WERI-Rb-1 (cell line): ENCODE results near the gene PLPPR1.

Experiments
- DNase-seq: peaks from one replicate; pipeline ENCODE4 v3.0.0-alpha.2; 2020
- H3K27ac ChIP-seq: fragments of 250-450 bp; sonication (Bioruptor Pico); 2 replicates; pipeline ENCODE4 v1.5.1; 2020; ENCODE audit warnings: mild to moderate bottlenecking, moderate library complexity
- H3K27me3 ChIP-seq: fragments of 250-450 bp; sonication (Bioruptor Pico); 2 replicates; pipeline ENCODE4 v1.5.1; 2021; ENCODE audit warnings: mild to moderate bottlenecking, low read depth, moderate library complexity; ENCODE audit not compliant: insufficient read depth, severe bottlenecking
- H3K36me3 ChIP-seq: fragments of 250-450 bp; sonication (Bioruptor Pico); 2 replicates; pipeline ENCODE4 v1.5.1; 2020; ENCODE audit warnings: mild to moderate bottlenecking, moderate library complexity
- H3K4me3 ChIP-seq: 2 replicates; pipeline ENCODE4 v1.5.1; 2011; ENCODE audit warnings: low read depth, mild to moderate bottlenecking, control low read depth, low read length
- H3K9me3 ChIP-seq: fragments of 250-450 bp; sonication (Bioruptor Pico); 2 replicates; pipeline ENCODE4 v1.5.1; 2021; ENCODE audit warnings: mild to moderate bottlenecking, moderate library complexity; ENCODE audit not compliant: severe bottlenecking
- TF ChIP-seq, protein P1 (sequence below): IDR thresholded peaks from 2 replicates; pipeline ENCODE4 v1.5.1; 2011; ENCODE audit warnings: low read depth, mild to moderate bottlenecking, control low read depth, inconsistent platforms, low read length

The PLPPR1 gene

DNA sequence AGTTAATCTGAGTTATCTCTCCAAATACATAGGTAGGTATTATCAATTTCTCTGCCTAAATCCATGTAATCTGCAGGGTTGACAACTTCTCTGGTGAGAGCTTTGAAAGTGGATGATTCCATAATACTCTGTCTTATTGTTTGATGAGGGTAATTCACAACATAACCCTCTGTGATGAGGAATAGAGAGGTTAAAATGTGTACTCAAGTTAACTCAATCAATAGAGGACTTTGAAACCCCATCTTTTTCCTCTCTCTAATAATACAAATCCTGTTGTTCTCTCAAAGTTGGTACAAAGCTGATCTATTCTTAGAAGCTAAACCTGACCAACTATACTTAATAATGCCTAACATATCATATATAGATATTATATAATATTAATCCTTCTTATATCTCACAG, 100.1 kb downstream of the PLPPR1 start:
- no peak overlapping the region for H3K4me3 ChIP-seq
- H3K27me3 ChIP-seq: no peaks in the 10 kb centered on the region
- TF ChIP-seq, protein P1, sequence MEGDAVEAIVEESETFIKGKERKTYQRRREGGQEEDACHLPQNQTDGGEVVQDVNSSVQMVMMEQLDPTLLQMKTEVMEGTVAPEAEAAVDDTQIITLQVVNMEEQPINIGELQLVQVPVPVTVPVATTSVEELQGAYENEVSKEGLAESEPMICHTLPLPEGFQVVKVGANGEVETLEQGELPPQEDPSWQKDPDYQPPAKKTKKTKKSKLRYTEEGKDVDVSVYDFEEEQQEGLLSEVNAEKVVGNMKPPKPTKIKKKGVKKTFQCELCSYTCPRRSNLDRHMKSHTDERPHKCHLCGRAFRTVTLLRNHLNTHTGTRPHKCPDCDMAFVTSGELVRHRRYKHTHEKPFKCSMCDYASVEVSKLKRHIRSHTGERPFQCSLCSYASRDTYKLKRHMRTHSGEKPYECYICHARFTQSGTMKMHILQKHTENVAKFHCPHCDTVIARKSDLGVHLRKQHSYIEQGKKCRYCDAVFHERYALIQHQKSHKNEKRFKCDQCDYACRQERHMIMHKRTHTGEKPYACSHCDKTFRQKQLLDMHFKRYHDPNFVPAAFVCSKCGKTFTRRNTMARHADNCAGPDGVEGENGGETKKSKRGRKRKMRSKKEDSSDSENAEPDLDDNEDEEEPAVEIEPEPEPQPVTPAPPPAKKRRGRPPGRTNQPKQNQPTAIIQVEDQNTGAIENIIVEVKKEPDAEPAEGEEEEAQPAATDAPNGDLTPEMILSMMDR: no peak
- peaks cover 16% of the 10 kb centered on the region for H3K9me3 ChIP-seq
- H3K27ac ChIP-seq: no peak overlapping the region
- no peak for DNase-seq
- no peaks in the 10 kb centered on the region for H3K36me3 ChIP-seq

DNA sequence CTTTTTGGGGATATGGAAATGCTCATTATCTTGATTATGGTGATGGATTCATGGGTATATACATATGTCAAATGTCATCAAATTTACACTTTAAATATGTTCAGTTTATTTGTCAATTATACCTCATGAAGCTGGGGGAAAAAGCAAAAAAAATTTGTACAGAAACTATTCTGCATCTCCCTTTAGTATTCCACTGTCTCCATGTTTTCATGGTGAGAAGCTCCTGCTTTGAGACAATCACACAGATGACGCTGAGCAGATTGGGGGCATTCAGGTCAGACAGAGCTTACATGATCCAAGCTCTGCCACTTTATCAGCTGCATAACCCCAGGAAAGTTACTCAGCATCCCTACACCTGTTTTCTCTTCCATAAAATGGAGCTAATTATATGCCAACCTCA, 101.5 kb downstream of the PLPPR1 start:
- peak; percentile 50 for DNase-seq
- Histone ChIP-seq H3K36me3 (no peaks in the 10 kb centered on the region), H3K27ac (no peak overlapping the region), H3K9me3 (peaks cover 9% of the 10 kb centered on the region), H3K27me3 (no peaks in the 10 kb centered on the region), H3K4me3 (no peak overlapping the region)
- TF ChIP-seq, protein P1: no peak

DNA sequence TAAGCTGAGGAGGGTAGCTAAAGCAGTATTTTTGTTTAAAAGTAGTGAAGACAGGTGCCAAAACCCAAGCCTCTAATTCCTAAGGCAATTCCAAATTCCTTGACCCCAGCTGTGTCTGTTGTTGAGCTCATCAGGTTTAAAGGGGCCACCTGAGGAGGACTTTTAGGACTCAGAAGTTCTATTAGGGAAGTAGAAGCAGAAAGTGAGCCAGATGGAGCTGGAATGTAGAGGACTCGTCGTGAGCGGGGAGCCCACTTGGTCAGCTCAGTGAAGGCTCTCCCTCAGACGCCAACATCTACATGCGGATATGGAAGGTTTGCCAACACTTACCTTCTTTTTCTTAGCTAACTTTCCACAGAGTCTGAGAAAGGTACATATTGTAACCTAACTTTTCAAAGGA, 102.8 kb downstream of the PLPPR1 start:
- Histone ChIP-seq H3K27me3 (no peaks in the 10 kb centered on the region), H3K27ac (no peak overlapping the region), H3K4me3 (no peak overlapping the region), H3K9me3 (peaks cover 9% of the 10 kb centered on the region), H3K36me3 (no peaks in the 10 kb centered on the region)
- DNase-seq: no peak
- TF ChIP-seq, protein P1: no peak

DNA sequence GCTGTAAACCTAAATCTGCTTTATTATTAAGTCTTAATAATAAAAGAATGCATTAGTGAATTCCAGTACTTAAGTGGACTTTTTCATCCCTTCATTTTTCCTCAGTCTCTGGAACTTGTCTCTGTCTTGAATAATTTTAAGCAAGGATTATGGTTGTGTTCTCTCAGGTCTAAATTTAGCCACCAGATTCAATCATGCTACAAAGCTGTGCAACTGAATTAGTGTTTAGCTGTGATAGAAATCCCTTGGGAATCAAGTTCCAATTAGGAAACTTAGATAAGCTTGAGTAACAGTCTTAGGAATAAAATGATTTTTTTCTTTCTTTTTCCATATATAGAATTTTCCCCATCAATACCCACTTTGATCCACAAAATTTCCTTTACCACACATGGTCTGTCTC, 104.3 kb downstream of the PLPPR1 start:
- Histone ChIP-seq H3K27ac (no peak overlapping the region), H3K9me3 (peaks cover under 1% of the 10 kb centered on the region), H3K4me3 (no peak overlapping the region), H3K27me3 (no peaks in the 10 kb centered on the region), H3K36me3 (no peaks in the 10 kb centered on the region)
- DNase-seq: no peak
- TF ChIP-seq, protein P1: no peak

DNA sequence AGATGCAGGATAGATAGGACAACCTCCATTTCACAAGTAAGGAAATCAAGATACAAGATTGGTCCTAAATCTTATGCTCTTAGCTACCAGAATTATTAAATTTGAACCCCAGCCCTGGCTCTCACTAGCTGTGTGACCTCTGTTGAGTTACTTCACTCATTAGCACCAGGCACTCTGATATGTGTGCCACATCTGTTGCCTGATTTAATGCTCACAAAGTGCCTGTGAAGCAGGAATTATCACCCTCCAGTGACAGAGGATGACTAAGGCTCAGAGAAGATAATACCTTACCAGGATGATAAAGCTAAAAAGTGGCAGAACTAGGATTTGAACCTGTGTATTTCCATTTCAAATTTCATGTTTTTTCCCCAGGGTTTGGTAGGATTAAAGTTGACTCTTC, 110.0 kb downstream of the PLPPR1 start:
- TF ChIP-seq, protein P1: no peak
- DNase-seq: peak; percentile 69
- Histone ChIP-seq H3K4me3 (no peak overlapping the region), H3K36me3 (no peaks in the 10 kb centered on the region), H3K27me3 (no peaks in the 10 kb centered on the region), H3K9me3 (no peaks in the 10 kb centered on the region), H3K27ac (peak overlapping the region; percentile 21)

DNA sequence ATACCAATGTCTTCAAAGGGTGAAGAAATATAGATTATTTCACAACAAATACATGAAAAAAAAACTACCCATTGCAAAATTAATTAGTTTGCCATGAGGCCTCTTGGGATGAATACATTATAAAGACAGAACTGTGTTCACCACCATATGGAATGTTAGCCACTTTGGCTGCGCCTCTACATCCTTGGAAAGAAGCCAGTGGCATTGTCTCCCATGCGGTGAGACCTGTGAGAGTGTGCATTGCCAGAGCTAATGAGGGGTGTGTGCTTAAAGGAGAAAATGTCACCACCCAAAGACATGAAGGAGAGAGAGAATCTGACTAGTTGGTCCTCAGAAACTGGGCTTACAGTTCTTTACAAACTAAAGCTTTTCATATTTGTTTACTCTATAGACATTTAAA, 110.6 kb downstream of the PLPPR1 start:
- no peaks in the 10 kb centered on the region for H3K27me3 ChIP-seq
- no peaks in the 10 kb centered on the region for H3K36me3 ChIP-seq
- 0 out of 2 replicates have a peak overlapping the region, but pooled peaks have one; percentile 3 for H3K27ac ChIP-seq
- peaks cover 4% of the 10 kb centered on the region for H3K9me3 ChIP-seq
- no peak overlapping the region for H3K4me3 ChIP-seq
- TF ChIP-seq, protein P1: no peak
- DNase-seq: no peak
